Kidney tubule cell (primary cell): Measurements from ENCODE around the gene CHEK1.

Experiments used
- DNase-seq: peaks from one replicate; pipeline ENCODE4 v3.0.0-alpha.2; 2018; ENCODE audit warnings: low spot score

Gene CHEK1

GRCh38 chr11:125626288-125626950, 1.5 kb downstream of the CHEK1 start:
- peak; percentile 89 for DNase-seq

- DNase-seq, result peak; percentile 4
Observed at GRCh38 chr11:125627236-125627910, 2.4 kb downstream of the CHEK1 start.

- peak; percentile 37 for DNase-seq
Observed at GRCh38 chr11:125637840-125638239, 12.9 kb downstream of the CHEK1 start.

GRCh38 chr11:125638315-125638714, 13.4 kb downstream of the CHEK1 start:
- peak; percentile 54 for DNase-seq

GRCh38 chr11:125645871-125646270, 20.9 kb downstream of the CHEK1 start:
- DNase-seq, result no peak

- DNase-seq, result peak; percentile 28
Observed at GRCh38 chr11:125649465-125650166, 24.7 kb downstream of the CHEK1 start.

GRCh38 chr11:125662689-125663088, 37.7 kb downstream of the CHEK1 start:
- DNase-seq, result no peak

GRCh38 chr11:125663910-125664309, 38.9 kb downstream of the CHEK1 start:
- no peak for DNase-seq

- no peak for DNase-seq
Observed at GRCh38 chr11:125667151-125667550, 42.2 kb downstream of the CHEK1 start.

GRCh38 chr11:125670172-125670571, 45.2 kb downstream of the CHEK1 start:
- DNase-seq, result no peak

GRCh38 chr11:125671561-125671960, 46.6 kb downstream of the CHEK1 start:
- DNase-seq, result no peak

GRCh38 chr11:125674210-125674609, 49.2 kb downstream of the CHEK1 start:
- DNase-seq, result no peak

GRCh38 chr11:125675196-125675595, 50.2 kb downstream of the CHEK1 start:
- no peak for DNase-seq

GRCh38 chr11:125679397-125679796, 54.4 kb downstream of the CHEK1 start:
- DNase-seq, result peak; percentile 3

- no peak for DNase-seq
Observed at GRCh38 chr11:125679837-125680236, 54.9 kb downstream of the CHEK1 start.

GRCh38 chr11:125680747-125681146, 55.8 kb downstream of the CHEK1 start, which contains the start of gene ACRV1:
TSS of gene ACRV1 (minus strand) at chr11:125680847. CDS start at chr11:125680780, 67 bp downstream.
- no peak for DNase-seq

- DNase-seq, result no peak
Observed at GRCh38 chr11:125685228-125685627, 60.3 kb downstream of the CHEK1 start.

GRCh38 chr11:125688066-125688465, 63.1 kb downstream of the CHEK1 start:
- no peak for DNase-seq

- DNase-seq, result no peak
Observed at GRCh38 chr11:125688632-125689031, 63.7 kb downstream of the CHEK1 start.

- DNase-seq, result no peak
Observed at GRCh38 chr11:125689274-125689859, 64.4 kb downstream of the CHEK1 start.

GRCh38 chr11:125690006-125690405, 65.0 kb downstream of the CHEK1 start:
- no peak for DNase-seq

- no peak for DNase-seq
Observed at GRCh38 chr11:125692887-125693286, 67.9 kb downstream of the CHEK1 start.

- DNase-seq, result no peak
Observed at GRCh38 chr11:125694951-125695350, 70.0 kb downstream of the CHEK1 start.
